GM21528 (cell line): ENCODE measurements around the gene TTC31.
A peak's percentile ranks its signal among the peaks of the same experiment; 100 is the strongest.

Experiments
- ATAC-seq: cut with Tn5 transposase; IDR thresholded peaks from one replicate; pipeline ENCODE4 v1.9.1; 2021; ENCODE audit warnings: mild to moderate bottlenecking, moderate library complexity; ENCODE audit not compliant: unreplicated experiment, low FRiP score

TTC31 gene

GRCh38 chr2:74524955-74525716 lies 42.3 kb downstream of the TTC31 start:
- no peak for ATAC-seq

- ATAC-seq: no peak
Observed at GRCh38 chr2:74525717-74526648, 43.1 kb downstream of the TTC31 start, which contains the start of gene DQX1. Gene DQX1 (minus strand): TSS chr2:74526231. CDS start chr2:74525729, 502 bp downstream.

- ATAC-seq: no peak
Observed at GRCh38 chr2:74526649-74527230, 43.9 kb downstream of the TTC31 start.

DNA sequence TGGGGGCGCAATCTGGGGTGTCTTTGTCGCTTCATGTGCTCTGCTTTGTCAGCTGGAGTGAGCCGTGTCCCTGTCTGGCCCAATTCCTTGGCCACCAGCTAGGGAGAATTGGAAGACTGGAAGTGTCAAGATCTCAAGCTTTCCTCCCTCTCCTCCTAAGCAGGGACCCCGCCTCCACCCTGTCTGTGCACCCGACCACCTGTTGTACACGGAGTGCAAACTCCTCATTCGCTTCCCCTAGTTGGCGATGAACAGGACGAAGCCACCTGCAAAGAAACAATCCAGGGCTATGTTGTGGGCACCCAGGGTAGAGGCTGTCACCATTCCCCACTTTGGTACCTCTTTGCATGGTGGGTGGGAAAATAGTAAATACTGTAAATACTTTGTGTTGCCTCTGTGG lies 44.9 kb downstream of the TTC31 start:
- no peak for ATAC-seq

- peak; percentile 7 for ATAC-seq
Observed at GRCh38 chr2:74528600-74529356, 45.9 kb downstream of the TTC31 start.

GRCh38 chr2:74529357-74530238 lies 46.7 kb downstream of the TTC31 start, which contains the start of the genes AUP1 and HTRA2:
Gene AUP1 (minus strand): TSS chr2:74529706. CDS start chr2:74529629, 77 bp downstream.
Gene HTRA2 (plus strand): TSS chr2:74529933. CDS start chr2:74530007, 74 bp downstream.
- peak; percentile 79 for ATAC-seq

DNA sequence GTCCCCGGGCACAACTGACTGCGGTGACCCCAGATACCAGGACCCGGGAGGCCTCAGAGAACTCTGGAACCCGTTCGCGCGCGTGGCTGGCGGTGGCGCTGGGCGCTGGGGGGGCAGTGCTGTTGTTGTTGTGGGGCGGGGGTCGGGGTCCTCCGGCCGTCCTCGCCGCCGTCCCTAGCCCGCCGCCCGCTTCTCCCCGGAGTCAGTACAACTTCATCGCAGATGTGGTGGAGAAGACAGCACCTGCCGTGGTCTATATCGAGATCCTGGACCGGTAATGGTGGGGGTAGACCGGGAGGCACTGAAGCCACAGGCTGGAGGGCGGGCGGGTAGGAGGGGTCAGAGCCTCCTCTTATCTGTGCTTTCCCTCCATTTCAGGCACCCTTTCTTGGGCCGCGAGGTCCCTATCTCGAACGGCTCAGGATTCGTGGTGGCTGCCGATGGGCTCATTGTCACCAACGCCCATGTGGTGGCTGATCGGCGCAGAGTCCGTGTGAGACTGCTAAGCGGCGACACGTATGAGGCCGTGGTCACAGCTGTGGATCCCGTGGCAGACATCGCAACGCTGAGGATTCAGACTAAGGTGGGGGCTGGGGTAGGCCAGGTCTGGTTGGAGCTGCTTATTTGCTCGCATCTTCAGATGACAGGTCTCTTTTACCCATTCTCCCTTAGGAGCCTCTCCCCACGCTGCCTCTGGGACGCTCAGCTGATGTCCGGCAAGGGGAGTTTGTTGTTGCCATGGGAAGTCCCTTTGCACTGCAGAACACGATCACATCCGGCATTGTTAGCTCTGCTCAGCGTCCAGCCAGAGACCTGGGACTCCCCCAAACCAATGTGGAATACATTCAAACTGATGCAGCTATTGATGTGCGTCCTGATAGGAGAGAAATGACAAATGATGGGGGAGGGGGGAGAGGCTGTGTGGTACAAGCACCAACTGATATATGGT lies 47.6 kb downstream of the TTC31 start:
- peak; percentile 22 for ATAC-seq

- ATAC-seq: no peak
Observed at GRCh38 chr2:74531666-74532065, 48.8 kb downstream of the TTC31 start.

DNA sequence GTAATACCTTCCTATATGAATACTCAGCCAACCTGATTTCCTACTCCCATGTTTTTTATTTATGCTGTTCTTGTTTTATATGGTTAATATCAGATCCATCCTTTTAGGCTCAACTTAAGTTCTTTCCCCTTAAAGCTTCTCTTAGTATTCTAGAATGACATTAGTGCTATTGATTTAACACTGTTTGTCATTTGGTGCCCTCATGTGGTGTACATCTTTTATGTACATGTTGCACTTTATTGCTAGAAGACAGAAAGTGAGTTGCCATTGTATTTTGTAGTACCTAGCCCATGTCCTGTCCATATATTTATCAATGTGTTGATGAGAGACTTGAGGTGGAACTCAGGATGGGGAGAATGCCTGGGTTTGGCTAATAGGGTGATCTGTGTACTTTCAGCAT lies 49.3 kb downstream of the TTC31 start:
- no peak for ATAC-seq

DNA sequence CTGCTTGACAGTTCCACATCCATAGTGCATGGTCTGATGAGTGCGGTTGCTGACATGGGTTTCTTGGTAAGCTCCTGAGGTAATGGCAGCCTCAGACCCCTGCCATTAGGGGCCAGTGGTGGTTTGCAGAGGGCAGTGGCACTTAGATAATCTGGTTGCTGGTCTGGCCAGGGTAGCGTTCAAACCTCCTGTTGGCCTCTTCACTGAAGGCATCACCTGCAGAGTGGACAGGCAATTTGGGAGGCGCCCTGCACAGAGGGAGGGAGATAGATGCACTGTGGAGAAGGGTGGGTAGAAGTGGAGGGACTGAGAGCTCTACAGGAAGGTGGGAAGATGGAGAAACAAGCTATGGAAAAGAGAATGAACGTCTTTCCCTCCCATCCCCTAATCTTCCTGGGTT lies 50.6 kb downstream of the TTC31 start:
- ATAC-seq: no peak

DNA sequence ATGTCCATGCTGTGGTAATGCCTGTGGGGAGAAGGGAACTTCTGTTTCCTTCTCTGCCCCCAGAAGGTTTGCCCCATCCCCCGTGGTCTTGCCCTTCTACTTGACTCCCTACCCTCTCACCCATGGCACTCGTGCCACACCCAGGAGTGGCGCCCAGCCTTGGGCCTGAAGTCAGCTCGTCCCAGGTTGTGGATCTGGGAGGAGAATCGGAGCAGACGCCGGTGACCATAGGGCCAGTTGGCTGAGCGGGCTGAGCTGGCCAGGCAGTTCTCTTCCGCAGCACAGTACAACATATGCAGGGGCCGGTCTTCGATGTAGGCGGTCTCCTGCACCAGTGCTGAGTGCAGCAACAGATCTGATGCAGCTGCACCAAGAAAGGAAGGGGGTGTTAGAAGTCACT lies 51.5 kb downstream of the TTC31 start:
- ATAC-seq: no peak

GRCh38 chr2:74535440-74535965 lies 52.6 kb downstream of the TTC31 start:
- no peak for ATAC-seq

- ATAC-seq: no peak
Observed at GRCh38 chr2:74536166-74536950, 53.5 kb downstream of the TTC31 start.

GRCh38 chr2:74537140-74537539 lies 54.3 kb downstream of the TTC31 start:
- ATAC-seq: no peak

GRCh38 chr2:74538881-74539339 lies 56.0 kb downstream of the TTC31 start:
- no peak for ATAC-seq

DNA sequence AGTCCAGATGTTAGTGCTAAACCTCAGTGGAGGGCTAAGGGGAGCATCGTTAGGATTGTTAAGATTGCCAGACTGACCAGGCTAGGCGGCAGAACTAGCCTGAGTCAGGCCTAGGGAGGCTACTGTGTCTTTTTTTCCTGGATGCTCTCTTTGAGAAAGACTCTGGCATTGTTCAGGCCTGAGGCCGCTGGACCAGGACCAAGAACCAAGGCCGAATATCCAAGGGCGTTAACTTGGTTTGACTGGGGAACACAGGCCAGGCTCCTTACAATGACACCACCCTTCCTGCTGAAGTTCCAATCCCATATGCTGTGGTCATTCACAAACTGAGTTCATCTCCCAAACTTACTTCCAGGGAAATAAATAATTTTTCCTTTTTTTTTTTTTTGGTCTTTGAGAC lies 57.4 kb downstream of the TTC31 start:
- no peak for ATAC-seq

GRCh38 chr2:74542978-74543377 lies 60.1 kb downstream of the TTC31 start:
- no peak for ATAC-seq
